NCI-H1048 (cell line): Measurements from ENCODE around the gene HNRNPAB.
A peak's percentile ranks its signal among the peaks of the same experiment; 100 is the strongest.
"Not testable (repeated sequence)": the region's sequence is repeated elsewhere in the genome, so short reads cannot be mapped to it uniquely, and the experiment has no call there.

Experiments
- DNase-seq: peaks from one replicate; lab custom pipeline; 2025; lab: John Stamatoyannopoulos, UW

The HNRNPAB gene

DNA sequence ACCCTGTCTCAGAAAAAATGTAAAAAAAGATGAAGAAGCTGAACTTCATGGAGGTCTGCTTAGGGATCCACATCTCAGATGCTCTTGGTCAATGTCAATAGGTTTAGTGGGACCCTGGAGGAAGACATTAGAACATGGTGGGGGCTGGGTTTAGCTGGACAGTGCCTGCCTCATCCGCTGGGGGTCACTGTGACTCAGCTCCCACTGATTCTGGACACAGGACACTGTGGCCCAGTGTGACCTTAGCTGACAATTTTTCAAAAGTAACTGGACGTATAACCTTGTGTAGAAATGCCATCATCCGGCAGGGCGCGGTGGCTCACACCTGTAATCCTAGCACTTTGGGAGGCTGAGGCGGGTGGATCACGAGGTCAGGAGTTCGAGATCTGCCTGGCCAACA is 7.3 kb upstream of the HNRNPAB start:
- DNase-seq: no peak

DNA sequence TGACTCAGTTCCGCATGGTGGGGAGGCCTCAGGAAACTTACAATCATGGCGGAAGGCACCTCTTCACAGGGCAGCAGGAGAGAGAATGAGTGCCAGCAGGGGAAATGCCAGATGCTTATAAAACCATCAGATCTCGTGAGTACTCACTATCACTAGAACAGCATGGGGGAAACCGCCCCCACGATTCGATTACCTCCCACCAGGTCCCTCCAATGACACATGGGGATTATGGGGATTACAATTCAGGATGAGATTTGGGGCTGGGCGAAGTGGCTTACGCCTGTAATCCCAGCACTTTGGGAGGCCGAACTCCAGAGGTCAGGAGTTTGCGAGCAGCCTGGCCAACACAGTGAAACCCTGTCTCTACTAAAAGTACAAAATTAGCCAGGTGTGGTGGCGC is 6.2 kb upstream of the HNRNPAB start:
- DNase-seq: not testable (repeated sequence)

DNA sequence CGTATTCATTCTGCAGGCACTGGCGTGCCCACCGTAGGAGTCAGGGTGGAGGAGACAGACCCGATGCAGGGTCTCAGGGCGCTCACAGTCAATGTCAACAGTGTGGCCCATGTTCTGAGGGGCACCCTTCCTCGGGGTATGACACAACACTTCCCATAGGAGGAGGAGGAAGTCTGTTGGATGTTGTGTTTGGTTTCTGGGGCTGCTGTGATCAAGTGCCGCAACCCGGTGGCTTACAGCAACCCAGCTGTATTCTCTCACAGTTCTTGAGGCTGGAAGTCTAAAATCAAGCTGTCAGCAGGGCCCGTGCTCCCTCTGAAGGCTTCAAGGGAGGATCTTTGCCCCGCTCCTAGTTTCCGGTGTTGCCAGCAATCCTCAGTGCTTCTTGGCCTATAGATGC is 5.6 kb upstream of the HNRNPAB start:
- no peak for DNase-seq

DNA sequence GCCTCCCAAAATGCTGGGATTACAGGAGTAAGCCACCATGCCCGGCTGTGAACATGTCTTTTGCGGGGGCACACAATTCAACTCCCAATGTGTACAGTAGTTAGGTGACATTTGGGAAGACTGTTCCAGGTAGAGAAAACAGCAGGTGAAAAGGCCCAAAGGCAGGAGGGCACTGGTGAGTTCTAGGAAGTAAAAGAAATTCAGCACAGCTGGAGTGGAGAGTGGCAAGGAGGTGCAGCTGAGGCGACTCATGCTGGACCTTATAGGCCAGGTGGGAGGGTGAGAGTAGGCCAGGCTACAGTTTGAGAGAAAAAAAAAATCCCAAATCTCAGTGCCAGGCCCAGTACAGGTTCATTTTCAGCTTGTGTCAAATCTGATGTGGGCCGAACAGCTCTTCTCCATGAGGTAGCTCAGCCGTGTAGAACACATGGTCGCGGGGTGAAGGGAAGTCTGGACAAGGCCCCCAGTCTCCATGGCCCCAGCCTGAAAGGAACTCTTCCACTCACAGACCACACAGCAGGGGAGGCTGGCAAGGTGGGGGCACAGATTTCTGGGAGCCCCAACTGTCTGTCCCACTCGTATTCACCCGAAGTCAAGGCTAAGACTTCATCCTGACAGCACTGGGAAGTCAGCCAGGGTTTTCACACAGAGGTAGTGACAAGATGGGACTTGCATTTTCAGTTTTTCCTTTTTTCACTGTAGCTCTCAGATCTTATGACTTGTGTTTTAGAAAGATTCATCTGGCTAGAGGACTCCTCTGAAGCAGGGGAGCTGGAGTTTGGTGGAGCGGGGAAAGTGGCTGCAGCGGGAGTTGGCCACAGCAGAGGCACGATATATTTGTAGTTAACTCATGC is 4.5 kb upstream of the HNRNPAB start:
- DNase-seq: no peak

DNA sequence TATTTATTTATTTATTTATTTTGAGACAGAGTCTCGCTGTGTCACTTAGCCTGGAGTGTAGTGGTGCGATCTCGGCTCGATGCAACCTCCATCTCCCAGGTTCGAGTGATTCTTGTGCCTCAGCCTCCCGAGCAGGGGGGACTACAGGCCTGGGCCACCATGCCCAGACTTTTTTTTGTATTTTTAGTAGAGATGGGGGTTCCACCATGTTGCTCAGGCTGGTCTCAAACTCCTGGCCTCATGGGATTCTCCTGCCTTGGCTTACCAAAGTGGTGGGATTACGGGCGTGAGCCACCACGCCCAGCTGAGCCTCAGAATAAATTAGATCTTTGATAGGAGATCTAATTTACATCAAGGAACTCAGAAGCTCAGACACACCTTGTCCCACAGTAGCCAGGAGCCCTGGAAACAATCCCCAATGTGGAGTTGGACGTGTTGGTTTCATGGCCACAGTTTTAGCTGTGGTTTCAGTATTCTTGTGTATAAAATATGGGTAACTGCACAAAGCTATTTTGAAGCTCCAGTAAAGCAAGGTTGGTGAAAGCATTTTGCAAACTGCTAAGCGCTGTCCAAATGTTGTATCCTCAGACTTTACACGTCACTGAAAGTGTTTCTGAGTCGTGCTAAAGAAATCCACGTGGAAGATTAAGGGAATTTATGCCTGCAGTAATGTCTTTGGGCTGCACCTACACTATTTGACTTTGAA is 3.0 kb upstream of the HNRNPAB start:
- no peak for DNase-seq

DNA sequence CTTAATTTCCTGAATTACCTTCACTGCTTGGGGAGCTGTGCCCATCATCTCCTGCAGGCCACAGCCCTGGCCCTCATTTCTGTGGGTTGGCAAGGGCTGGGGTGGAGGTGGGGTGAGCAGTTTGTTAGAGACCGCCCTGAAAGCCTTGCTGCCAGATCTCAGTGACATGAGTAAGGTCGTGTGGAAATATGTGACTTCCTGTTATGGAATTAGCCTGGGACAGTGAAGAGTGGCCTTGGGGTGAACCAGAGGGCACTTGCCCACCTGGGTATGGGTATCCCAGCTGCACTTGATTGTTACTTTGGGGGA is 2.5 kb upstream of the HNRNPAB start:
- DNase-seq: no peak

DNA sequence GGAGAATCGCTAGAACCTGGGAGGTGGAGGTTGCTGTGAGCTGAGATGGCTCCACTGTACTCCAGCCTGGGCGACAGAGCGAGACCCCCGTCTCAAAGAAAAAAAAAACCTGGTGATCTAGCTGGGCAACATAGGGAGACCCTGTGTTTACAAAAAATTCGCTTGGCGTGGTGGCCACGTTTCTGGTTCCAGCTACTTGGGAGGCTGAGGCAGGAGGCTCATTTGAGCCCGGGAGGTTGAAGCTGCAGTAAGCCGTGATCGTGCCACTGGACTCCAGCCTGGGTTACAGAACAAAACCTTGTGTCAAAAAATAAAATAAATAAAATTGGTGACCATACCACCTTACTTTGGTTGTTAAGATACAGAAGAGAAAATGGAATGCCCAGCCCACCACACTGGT is 1.8 kb upstream of the HNRNPAB start:
- DNase-seq: no peak

DNA sequence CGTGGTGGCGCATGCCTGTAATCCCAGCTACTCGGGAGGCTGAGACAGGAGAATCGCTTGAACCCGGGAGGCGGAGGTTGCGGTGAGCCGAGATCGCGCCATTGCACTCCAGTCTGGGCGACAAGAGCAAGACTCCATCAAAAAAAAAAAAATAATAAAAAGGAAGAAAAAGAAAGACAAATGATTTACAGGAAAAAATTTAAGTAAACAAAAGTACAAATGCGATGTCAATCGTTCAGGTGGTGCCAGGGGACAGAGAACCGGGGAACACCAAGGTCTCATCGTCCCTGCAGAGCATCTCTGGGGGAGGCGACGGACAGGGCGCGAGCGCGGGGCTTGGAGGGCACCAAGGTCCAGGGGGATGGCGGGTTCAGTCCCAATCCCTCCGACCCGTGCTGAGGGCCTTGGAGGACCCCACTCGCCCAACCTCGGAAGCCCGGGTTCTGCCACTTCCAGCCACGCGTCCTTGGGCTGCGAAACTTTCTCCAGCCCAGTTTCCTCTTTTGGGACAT is 607 bp upstream of the HNRNPAB start:
- DNase-seq: no peak

DNA sequence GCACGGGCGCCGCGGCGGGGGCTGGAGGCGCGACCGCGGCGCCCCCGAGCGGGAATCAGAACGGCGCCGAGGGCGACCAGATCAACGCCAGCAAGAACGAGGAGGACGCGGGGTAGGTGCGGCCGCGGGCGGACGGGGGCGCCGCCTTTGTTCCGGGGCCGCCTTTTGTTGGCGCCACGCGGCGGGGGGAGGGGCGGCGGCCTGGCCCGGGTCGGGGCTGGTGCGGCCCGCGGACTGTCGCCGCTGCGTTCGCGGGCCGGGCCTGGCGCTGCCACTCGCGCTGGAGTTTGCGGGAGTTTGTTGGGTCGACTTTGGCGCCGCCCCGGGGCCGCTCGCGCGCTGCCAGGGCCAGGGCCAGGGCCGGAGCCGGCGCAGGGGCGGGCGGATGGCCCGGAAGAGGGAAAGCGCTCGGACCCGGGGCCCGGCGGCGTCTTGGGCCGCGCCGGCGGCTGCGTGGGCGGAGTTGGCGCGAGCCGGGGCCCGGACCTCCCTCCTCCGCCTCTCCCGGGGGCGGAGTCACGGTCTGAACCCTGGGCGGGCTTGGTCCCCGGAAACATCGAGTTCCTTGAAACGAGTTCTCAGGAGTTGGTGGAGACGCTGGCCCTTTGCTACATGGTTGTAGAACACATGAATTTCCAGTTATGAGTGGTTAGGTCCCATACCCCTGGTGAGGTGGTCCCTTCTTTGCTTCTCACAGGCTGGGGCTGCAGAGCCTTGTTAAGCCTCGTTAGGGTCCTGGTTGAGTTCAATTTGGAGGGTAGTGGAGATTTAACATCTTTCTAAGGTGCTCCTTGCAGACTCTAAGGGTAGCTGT is 809 bp downstream of the HNRNPAB start:
- DNase-seq: peak; percentile 54

DNA sequence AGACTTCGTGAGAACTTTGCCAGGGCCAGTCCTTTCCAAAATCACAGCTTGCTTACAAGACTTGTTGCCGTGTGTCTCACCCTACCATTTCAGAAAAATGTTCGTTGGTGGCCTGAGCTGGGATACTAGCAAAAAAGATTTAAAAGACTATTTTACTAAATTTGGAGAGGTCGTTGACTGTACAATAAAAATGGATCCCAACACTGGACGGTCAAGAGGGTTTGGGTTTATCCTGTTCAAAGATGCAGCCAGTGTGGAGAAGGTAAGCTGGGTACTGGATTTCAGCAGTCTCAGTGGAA is 1.4 kb downstream of the HNRNPAB start:
- no peak for DNase-seq

DNA sequence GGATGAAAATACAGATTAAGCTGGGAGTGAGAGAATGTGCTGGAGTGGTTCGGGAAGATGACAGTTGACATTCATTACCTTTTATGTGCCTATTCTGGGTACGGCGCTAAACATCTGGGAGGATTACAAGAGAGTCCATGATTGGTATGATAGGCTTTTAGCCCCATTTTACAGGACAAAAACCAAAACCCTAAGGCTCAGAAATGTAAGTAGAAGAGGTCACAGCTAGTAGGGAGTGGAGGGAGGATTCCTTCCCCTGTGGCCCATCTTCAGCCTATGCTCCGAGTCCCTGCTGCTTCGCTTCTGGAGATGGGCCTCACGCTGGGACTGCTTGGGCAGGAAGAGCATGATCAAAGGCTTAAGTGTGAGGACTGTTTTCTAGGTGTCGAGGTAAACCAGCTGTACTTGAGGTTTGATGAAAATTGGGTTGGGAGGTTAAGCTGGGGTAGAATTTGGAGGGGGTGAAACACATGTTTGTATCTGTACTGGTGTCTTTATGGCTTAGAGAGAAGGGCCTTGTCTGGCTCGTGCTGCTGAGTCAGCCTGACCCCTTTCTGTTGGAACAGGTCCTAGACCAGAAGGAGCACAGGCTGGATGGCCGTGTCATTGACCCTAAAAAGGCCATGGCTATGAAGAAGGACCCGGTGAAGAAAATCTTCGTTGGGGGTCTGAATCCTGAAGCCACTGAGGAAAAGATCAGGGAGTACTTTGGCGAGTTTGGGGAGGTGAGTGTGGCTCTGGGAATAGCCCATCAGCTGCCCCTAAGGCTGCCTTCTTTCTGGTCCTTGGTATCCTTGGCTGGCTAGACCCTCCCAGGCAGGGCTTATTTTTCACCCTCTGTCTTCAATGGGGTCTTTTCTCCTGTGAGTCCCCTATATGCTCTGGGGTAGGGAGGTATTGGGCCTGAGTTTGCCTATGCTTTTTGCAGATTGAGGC is 2.1 kb downstream of the HNRNPAB start:
- no peak for DNase-seq

DNA sequence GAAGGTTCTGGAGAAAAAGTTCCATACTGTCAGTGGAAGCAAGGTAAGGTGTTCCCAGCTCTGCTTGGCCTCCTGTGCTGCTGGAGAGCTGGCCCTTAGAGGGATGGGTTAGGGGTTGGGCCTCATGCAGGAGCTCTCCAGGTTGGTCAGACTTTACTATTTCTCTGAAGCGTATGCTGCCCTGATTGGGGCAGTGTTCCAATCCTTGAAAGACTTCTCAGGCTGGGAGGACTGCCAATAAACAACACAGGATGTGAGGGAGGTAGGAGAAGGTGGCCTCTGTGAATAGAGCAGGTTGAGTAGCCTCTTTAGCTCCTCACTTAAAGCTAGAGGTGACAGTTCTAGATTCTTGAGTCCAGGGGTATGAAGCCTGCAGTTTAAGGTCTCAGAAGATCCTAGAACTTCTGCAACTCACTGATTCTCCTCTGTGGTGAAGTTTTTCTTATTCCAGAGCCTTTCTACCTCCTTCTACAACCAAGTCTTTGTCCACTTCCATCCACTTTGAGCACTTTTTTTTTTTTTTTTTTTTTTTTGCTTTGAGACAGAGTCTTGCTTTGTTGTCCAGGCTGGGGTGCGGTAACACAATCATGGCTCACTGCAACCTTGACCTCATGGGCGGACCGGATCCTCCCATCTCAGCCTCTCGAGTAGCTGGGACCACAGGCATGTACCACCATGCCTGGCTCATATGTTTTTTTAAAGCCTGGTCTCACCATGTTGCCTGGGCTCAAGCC is 3.0 kb downstream of the HNRNPAB start:
- DNase-seq: no peak

DNA sequence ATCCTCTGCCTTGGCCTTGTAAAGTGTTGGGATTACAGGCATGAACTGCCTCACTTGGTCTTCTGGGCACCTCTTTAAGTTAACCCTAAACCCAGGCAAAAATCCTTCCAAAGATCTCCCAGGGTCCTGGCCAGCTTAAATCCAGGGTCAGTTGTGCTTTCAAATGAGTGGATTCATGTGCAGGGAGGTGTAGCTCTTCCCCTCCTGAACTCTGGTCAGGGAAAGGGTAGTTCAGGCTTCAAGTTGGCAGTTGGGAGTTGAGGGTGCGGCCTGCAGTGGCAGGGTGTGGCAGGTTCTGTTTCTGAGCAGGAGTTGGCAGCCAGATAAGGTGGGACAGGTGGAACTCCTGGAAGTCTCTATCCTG is 3.6 kb downstream of the HNRNPAB start:
- DNase-seq: no peak

DNA sequence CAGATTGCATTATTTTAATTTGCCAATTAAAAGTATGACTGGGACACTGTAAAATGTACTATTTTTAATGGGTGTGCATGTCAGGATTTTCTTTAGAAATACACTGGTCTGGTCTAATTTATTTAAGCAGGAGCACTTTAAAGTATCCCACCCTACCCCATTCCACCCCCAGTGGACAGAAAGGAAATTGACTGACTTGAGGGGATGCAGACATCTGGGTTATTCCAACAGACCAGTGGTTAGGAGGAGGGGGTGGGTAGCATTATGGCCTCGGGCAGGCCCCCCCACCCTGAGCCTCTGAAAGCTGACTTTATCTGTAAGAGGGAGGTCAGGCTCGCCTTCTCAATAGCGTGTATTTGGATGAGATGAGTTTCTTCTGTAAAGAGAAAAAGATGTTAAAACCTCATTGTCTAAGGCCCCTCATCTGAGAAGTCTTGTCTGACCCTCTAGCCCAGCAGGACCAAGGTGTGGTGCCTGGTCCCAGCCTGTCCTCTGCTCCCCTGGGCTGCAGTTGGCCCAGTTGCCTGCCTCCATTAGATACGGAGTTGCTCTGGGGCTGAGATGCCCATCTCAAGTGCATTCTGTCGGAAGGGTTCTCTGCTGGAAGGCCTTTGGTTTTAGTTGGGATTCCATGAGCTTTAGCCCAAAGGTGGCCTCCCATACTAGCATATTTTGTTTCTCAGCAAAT is 4.4 kb downstream of the HNRNPAB start:
- DNase-seq: no peak

DNA sequence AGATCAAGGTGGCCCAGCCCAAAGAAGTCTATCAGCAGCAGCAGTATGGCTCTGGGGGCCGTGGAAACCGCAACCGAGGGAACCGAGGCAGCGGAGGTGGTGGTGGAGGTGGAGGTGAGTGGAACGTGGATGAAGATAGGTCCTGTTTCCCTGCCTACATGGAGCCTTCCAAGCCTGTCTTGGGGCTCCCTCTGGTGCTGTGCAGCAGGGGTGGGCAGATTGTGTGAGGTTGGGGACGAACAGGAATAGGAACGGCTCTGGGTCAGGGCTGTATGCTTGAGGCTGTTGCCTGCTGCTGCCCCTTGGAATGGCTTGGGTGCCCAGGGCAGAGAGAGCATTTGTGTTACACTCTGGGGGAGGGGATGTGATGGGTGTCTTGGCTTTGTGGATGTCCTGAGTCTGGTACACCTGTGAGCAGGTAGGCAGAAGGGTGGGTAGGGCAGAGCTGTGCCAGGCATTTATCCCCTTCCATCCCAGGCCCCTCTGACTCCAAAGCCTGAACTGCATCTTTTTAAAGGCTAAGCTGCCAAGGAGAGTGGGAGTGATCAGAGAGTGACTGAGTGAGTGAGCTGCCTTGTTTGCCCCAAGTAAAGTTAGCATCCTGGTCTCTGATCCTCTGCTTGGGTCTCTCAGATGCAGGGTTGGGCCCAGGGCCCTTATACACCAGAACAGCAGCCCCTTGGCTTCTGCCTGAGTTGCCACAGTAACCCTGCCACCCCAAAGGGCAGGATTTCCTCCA is 5.2 kb downstream of the HNRNPAB start:
- DNase-seq: no peak

DNA sequence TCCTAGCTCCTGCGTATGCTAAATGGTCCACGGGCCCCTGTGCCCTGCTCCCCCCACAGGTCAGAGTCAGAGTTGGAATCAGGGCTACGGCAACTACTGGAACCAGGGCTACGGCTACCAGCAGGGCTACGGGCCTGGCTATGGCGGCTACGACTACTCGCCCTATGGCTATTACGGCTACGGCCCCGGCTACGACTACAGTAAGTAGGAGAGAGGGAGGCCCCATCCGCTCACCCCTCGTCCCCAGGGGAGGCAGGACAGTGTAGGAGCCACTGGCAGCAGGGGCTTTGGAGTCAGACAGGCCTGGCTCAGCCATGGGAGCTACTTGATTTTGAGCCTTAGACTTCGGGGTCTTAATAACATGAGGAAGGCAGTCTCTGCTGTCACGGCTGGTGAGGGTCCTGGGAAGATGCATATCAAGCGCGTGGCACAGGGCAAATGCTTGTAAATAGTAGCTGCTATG is 5.8 kb downstream of the HNRNPAB start:
- DNase-seq: no peak

DNA sequence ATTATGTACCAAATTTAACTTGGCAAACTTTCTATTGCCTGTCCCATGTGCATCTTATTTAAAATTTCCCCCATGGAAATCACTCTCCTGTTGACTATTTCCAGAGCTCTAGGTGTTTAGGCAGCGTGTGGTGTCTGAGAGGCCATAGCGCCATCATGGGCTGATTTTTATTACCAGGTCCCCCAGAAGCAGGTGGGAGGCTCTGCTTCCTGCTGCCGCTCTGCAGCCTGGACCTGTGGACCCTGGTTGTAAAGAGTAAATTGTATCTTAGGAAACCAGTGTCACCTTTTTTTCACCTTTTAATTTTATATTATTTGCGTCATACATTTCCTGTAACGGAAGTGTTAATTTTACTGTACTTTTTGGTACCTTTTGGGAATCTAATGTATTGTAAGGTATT is 6.4 kb downstream of the HNRNPAB start:
- DNase-seq: no peak

DNA sequence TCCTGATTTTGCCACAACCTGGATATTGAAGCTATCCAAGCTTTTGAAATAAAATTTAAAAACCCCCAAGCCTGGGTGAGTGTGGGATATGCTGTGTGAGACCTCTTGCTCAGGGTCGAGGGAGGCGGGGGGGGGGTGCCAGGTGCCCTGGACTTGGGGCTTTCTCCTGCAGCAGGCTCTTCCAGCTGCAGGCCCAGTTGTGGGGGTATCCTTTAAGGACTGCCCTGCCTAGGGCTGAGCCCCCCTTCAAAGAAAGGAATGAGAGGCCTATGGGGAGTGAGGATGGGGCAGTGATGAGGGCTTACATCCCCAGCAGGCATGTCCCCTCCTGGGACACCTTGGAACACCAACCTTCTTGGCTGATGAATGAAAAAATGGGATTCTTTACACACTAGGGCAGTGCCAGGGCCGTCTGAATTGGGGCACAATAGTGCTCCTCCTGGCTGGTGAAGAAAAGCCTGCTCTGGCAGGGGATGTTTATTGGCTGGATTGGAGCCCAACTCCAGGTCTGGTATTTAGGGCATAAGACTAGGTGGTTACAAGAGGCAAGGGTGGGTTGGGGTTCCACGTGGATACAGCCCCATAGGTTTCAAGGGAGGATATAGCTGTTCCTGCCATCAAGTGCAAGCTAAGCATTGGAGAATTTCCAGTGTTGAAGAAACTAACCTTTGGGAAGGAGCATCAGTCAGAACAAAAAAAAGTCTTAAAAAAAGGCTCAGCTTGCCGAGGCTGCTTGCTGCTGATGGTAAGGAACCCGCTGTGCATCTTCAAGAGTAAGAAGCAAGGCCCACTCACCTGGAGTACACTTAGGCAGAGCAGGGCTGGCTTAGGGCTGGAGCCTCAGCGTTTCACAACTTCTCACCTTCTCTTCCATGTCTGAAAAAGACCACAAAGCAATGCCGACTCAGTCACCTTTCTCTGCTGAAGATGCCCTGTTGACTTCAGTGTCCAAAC is 7.0 kb downstream of the HNRNPAB start:
- no peak for DNase-seq
